SU-DHL-6 (cell line): ENCODE data around the gene CD5L.

Source experiments
- H2AFZ ChIP-seq: fragments of 200-600 bp; sonication (generic); 2 replicates; pipeline ENCODE4 v1.6.1; 2014; ENCODE audit warnings: low read depth, mild to moderate bottlenecking, moderate library complexity, mixed read lengths, antibody characterized with exemption, low read length; ENCODE audit not compliant: severe bottlenecking
- H3F3A ChIP-seq: fragments of 200-600 bp; shearing (Covaris generic); 2 replicates; pipeline ENCODE4 v1.6.0; 2016; ENCODE audit warnings: antibody characterized with exemption, mild to moderate bottlenecking; ENCODE audit not compliant: insufficient read depth
- H3K27ac ChIP-seq: fragments of 200-600 bp; sonication (generic); 2 replicates; pipeline ENCODE4 v1.5.1; 2016; ENCODE audit warnings: low read depth, mild to moderate bottlenecking, low read length, moderate library complexity, mixed read lengths
- H3K27me3 ChIP-seq: fragments of 200-600 bp; sonication (generic), shearing (Covaris generic); 2 replicates; pipeline ENCODE4 v1.6.0; 2014; ENCODE audit warnings: mild to moderate bottlenecking, low read length
- H3K36me3 ChIP-seq: fragments of 200-600 bp; sonication (generic); 2 replicates; pipeline ENCODE4 v1.6.1; 2014; ENCODE audit warnings: mild to moderate bottlenecking, low read length, mixed read lengths
- H3K4me2 ChIP-seq: fragments of 300-600, 200-600 bp; shearing (Covaris generic), sonication (generic); 2 replicates; pipeline ENCODE4 v1.6.0; 2014; ENCODE audit warnings: low read length, low read depth, mild to moderate bottlenecking; ENCODE audit not compliant: poor library complexity, severe bottlenecking
- H3K4me3 ChIP-seq: fragments of 200-600 bp; sonication (generic); 2 replicates; pipeline ENCODE4 v1.5.1; 2014; ENCODE audit warnings: antibody characterized with exemption, low read length, mild to moderate bottlenecking, mixed read lengths; ENCODE audit not compliant: insufficient read depth, poor library complexity, severe bottlenecking
- H3K79me2 ChIP-seq: fragments of 200-600 bp; sonication (generic); 2 replicates; pipeline ENCODE4 v1.6.1; 2014; ENCODE audit warnings: mild to moderate bottlenecking, low read length, moderate library complexity; ENCODE audit not compliant: insufficient read depth
- H3K9ac ChIP-seq: fragments of 200-600 bp; sonication (generic); 2 replicates; pipeline ENCODE4 v1.7.0; 2014; ENCODE audit warnings: mild to moderate bottlenecking, low read length
- H3K9me2 ChIP-seq: fragments of 200-600 bp; sonication (generic); replicated peaks from 2 replicates; pipeline ENCODE4 v1.6.1; 2014; ENCODE audit warnings: low read length; ENCODE audit not compliant: insufficient read depth
- H3K9me3 ChIP-seq: fragments of 200-600 bp; sonication (generic); 2 replicates; pipeline ENCODE4 v1.6.1; 2014; ENCODE audit warnings: low read length, mixed read lengths; ENCODE audit not compliant: insufficient read depth
- H4K20me1 ChIP-seq: fragments of 200-600 bp; sonication (generic); 2 replicates; pipeline ENCODE4 v1.6.1; 2014; ENCODE audit warnings: low read depth, mild to moderate bottlenecking, antibody characterized with exemption, low read length, moderate library complexity, mixed read lengths
- CTCF ChIP-seq: fragments of 200-600 bp; sonication (generic); IDR thresholded peaks from one replicate; pipeline ENCODE4 v1.5.1; 2017; ENCODE audit warnings: antibody characterized with exemption, mild to moderate bottlenecking, low read length, moderate library complexity; ENCODE audit not compliant: insufficient read depth, poor library complexity, severe bottlenecking
- EZH2phosphoT487 ChIP-seq: fragments of 200-600 bp; sonication (generic), shearing (Covaris generic); conservative IDR thresholded peaks from 2 replicates; pipeline ENCODE4 v1.6.1; 2018; ENCODE audit warnings: mild to moderate bottlenecking, antibody characterized with exemption, low read length, moderate library complexity, mixed read lengths

CD5L gene

GRCh38 chr1:157841708-157842107, at the start of gene CD5L:
CD5L (minus strand) TSS chr1:157841808; CDS start chr1:157841701, 107 bp downstream.
- Histone ChIP-seq H3K9me3 (no peaks in the 10 kb centered on the region), H4K20me1 (no peaks in the 10 kb centered on the region), H2AFZ (no peak within 1 kb of the TSS), H3K9ac (no peak within 1 kb of the TSS), H3K27ac (no peak within 1 kb of the TSS), H3K4me2 (no peak within 1 kb of the TSS), H3K4me3 (no peak within 1 kb of the TSS), H3K36me3 (no peaks in the 10 kb centered on the region), H3K27me3 (no peaks in the 10 kb centered on the region), H3K79me2 (no peaks in the 10 kb centered on the region), H3F3A (0 out of 2 replicates have a peak, but pooled peaks cover 3% of the 10 kb centered on the region), H3K9me2 (no peaks in the 10 kb centered on the region)
- TF ChIP-seq CTCF, result no peak
- TF ChIP-seq EZH2phosphoT487, result no peak

DNA sequence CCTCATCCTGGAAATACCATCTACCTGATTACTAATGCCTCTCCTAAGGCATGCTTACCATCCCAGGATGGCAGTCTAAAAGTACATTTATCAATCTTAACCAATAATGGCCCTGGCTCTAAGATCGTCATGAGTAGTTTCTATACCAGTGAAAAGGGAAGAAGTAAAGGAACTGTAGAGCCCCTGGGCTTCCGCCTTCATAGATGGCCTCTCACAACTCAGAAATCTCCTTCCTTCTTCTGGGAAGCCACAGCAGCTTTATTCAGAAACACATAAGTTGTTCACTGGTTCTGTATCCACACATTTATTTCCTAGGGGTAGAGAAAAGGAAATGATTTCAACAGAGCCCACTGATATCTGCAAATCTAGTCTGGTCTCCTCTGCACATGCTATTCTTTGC, 41.0 kb upstream of the CD5L start:
- H3K79me2 ChIP-seq, result no peaks in the 10 kb centered on the region
- no peak overlapping the region for H3K27ac ChIP-seq
- no peaks in the 10 kb centered on the region for H3K9me2 ChIP-seq
- no peaks in the 10 kb centered on the region for H3K36me3 ChIP-seq
- peaks cover 3% of the 10 kb centered on the region; the same call in 1 of the 2 replicates for H3K27me3 ChIP-seq
- no peak for TF ChIP-seq CTCF
- no peak for TF ChIP-seq EZH2phosphoT487
- no peaks in the 10 kb centered on the region for H3F3A ChIP-seq
- H3K4me2 ChIP-seq, result no peak overlapping the region
- H3K9ac ChIP-seq, result no peak overlapping the region
- H3K9me3 ChIP-seq, result no peaks in the 10 kb centered on the region
- no peaks in the 10 kb centered on the region for H4K20me1 ChIP-seq
- no peak overlapping the region for H3K4me3 ChIP-seq
- peak overlapping the region; percentile 10 for H2AFZ ChIP-seq

- Histone ChIP-seq H3K4me2 (no peak overlapping the region), H3K27me3 (no peaks in the 10 kb centered on the region), H3K79me2 (no peaks in the 10 kb centered on the region), H3K9me3 (no peaks in the 10 kb centered on the region), H2AFZ (no peak overlapping the region), H4K20me1 (no peaks in the 10 kb centered on the region), H3K9me2 (no peaks in the 10 kb centered on the region), H3F3A (no peaks in the 10 kb centered on the region), H3K27ac (no peak overlapping the region), H3K36me3 (no peaks in the 10 kb centered on the region), H3K4me3 (no peak overlapping the region), H3K9ac (no peak overlapping the region)
- no peak for TF ChIP-seq EZH2phosphoT487
- TF ChIP-seq CTCF, result no peak
Observed at GRCh38 chr1:157880621-157881020, 39.0 kb upstream of the CD5L start.

GRCh38 chr1:157878059-157878458, 36.5 kb upstream of the CD5L start:
- no peaks in the 10 kb centered on the region for H3K36me3 ChIP-seq
- no peak overlapping the region for H3K4me2 ChIP-seq
- no peaks in the 10 kb centered on the region for H4K20me1 ChIP-seq
- H3K4me3 ChIP-seq, result no peak overlapping the region
- H3K27me3 ChIP-seq, result no peaks in the 10 kb centered on the region
- no peaks in the 10 kb centered on the region for H3K9me3 ChIP-seq
- H3F3A ChIP-seq, result no peaks in the 10 kb centered on the region
- TF ChIP-seq CTCF (peak; percentile 51), EZH2phosphoT487 (no peak)
- no peak overlapping the region for H3K9ac ChIP-seq
- no peak overlapping the region for H2AFZ ChIP-seq
- H3K9me2 ChIP-seq, result no peaks in the 10 kb centered on the region
- H3K79me2 ChIP-seq, result no peaks in the 10 kb centered on the region
- no peak overlapping the region for H3K27ac ChIP-seq
